NCI-H2227 treated with DMSO at 0.1 percent for 48 hours (cell line): ENCODE results near the gene FAM221A.
"Not testable (repeated sequence)": the region's sequence is repeated elsewhere in the genome, so short reads cannot be mapped to it uniquely, and the experiment has no call there.

Experiments
- DNase-seq: peaks from one replicate; lab custom pipeline; 2025; lab: John Stamatoyannopoulos, UW

FAM221A gene

GRCh38 chr7:23679898-23680413, at the start of gene FAM221A:
Gene FAM221A, plus strand, starts transcription at chr7:23680199. Its CDS starts 20 bp downstream, at chr7:23680219.
- DNase-seq: peak; percentile 79

- DNase-seq: no peak
These were observed 46.6 kb upstream of the FAM221A start for GRCh38 chr7:23633417-23633816.

- no peak for DNase-seq
These were observed 34.2 kb upstream of the FAM221A start for GRCh38 chr7:23645822-23646221.

- DNase-seq: no peak
These were observed 26.1 kb upstream of the FAM221A start for GRCh38 chr7:23653942-23654341.

GRCh38 chr7:23654508-23654907, 25.5 kb upstream of the FAM221A start:
- no peak for DNase-seq

GRCh38 chr7:23655433-23655832, 24.6 kb upstream of the FAM221A start:
- no peak for DNase-seq

GRCh38 chr7:23658831-23659427, 21.1 kb upstream of the FAM221A start:
- DNase-seq: no peak

- no peak for DNase-seq
These were observed 18.6 kb upstream of the FAM221A start for GRCh38 chr7:23661385-23661784.

- no peak for DNase-seq
These were observed 17.6 kb upstream of the FAM221A start for GRCh38 chr7:23662124-23662983.

GRCh38 chr7:23662984-23663313, 17.1 kb upstream of the FAM221A start:
- no peak for DNase-seq

- no peak for DNase-seq
These were observed 15.9 kb upstream of the FAM221A start for GRCh38 chr7:23664122-23664521.

GRCh38 chr7:23672033-23672432, 8.0 kb upstream of the FAM221A start:
- no peak for DNase-seq

- DNase-seq: peak; percentile 33
These were observed 711 bp downstream of the FAM221A start for GRCh38 chr7:23680414-23681405.

GRCh38 chr7:23684041-23684440, 4.0 kb downstream of the FAM221A start:
- DNase-seq: not testable (repeated sequence)

- no peak for DNase-seq
These were observed 5.7 kb downstream of the FAM221A start for GRCh38 chr7:23685731-23686130.

GRCh38 chr7:23687011-23687410, 7.0 kb downstream of the FAM221A start:
- no peak for DNase-seq

- no peak for DNase-seq
These were observed 9.2 kb downstream of the FAM221A start for GRCh38 chr7:23689165-23689564.

GRCh38 chr7:23691320-23691719, 11.3 kb downstream of the FAM221A start:
- no peak for DNase-seq

GRCh38 chr7:23693224-23693623, 13.2 kb downstream of the FAM221A start:
- no peak for DNase-seq

GRCh38 chr7:23696916-23697441, 17.0 kb downstream of the FAM221A start:
- peak; percentile 36 for DNase-seq

- DNase-seq: no peak
These were observed 18.8 kb downstream of the FAM221A start for GRCh38 chr7:23698822-23699221.

- DNase-seq: peak; percentile 20
These were observed 20.0 kb downstream of the FAM221A start for GRCh38 chr7:23700046-23700445.
